GM21717 (cell line): ENCODE measurements around the gene HTRA1.

Source experiments
- ATAC-seq: cut with Tn5 transposase; IDR thresholded peaks from one replicate; pipeline ENCODE4 v1.9.1; 2021; ENCODE audit warnings: mild to moderate bottlenecking, moderate library complexity; ENCODE audit not compliant: unreplicated experiment

HTRA1 gene

DNA sequence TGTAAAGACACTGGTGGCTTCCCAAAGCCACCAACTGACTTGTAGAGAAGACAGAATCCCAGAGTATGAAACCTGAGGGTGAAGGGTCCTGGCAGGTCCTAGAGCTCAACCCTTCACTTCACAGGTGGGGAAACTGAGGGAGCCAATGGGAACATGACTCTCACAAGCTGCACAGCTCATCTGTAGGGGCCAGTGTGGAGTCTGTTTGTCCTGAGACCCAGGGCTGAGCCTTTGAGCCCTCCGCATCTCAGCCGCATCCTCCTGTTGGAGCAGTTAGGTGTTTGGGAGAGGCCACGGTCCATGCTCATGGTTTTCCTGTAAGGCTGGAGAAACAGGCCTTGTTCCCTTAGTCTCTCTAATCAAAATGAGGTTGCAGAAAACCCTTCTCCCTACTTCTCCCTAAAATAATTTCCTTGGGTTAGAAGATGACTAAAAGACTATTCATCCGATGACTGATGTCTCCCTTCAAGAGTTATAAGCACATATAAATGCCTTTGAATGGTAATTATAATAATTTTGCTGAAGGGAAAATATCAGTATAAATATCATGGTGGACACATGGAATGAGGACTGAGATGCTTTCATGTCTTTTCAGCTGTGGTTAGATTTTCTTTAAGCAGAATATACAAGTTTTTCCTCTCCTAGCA is 10.3 kb downstream of the HTRA1 start:
- no peak for ATAC-seq

DNA sequence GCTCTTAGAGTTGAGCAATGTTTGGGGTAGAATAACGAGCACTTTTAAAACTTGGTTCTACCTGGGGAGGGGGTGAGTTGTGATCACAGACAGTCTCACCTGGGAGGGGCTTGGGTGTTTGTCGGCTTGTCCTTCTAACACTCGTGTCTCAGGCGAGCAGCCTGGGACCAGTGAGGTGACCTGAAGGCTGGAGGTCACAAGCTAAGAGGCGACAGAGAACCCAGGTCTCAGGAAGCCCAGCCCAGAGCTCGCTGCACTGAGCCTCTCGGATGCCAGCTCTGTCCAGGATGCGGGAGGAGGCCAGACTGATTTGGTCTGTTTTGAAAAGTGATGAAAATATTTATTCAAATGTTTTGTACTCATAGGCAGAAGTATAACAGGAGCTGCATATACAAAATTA is 11.8 kb downstream of the HTRA1 start:
- no peak for ATAC-seq

DNA sequence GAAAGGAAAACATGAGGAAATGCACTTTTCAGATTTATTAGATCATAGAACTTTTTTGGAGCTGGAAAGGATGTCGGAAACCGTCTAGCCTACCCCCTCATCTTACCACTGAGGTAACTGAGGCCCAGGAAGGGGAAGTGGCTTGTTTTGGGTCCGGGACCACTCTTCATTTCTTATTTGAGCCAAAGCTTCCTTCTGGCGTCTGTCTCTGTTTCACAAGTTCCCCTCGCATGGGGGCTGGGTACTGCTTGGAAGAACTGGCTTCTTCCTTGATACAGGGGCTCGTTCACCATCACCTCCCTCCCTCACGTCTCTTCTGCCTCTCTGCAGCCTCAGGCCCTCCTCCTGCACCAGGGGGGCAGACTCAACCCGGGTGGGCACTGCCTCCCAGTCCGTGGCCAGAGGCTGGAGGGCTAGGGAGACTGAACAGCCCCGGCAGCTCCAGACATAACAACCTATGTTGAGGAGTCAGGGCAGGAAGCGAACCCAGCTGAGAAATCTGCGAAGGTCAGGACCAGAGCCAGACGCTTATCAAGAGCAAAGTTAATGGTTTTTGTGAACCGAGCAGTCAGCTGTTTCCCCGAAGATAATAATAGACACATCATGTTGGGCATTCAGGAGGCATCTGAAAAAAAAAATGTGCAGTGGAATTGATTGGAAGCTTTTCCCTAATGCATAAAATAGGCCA is 12.9 kb downstream of the HTRA1 start:
- ATAC-seq = no peak

DNA sequence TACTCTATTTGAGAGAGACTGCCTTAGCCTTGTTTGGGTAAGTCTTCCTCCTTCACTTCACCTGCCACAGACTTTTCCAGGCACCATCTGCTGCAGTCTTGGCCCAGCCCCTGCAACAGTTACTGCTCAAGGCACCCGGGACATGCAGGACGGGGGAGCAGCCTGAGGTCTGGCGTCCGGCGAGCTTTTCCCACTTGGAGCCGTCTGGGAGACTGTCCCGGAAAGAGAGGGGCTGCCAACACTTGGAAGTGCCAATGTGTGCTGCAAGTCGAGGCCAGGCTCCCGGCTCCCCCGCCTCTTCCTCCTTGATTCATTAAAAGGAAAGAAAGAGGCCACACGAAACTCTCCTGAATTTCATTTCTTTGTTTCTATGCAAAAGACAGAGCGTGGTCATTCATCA is 13.7 kb downstream of the HTRA1 start:
- ATAC-seq = no peak

DNA sequence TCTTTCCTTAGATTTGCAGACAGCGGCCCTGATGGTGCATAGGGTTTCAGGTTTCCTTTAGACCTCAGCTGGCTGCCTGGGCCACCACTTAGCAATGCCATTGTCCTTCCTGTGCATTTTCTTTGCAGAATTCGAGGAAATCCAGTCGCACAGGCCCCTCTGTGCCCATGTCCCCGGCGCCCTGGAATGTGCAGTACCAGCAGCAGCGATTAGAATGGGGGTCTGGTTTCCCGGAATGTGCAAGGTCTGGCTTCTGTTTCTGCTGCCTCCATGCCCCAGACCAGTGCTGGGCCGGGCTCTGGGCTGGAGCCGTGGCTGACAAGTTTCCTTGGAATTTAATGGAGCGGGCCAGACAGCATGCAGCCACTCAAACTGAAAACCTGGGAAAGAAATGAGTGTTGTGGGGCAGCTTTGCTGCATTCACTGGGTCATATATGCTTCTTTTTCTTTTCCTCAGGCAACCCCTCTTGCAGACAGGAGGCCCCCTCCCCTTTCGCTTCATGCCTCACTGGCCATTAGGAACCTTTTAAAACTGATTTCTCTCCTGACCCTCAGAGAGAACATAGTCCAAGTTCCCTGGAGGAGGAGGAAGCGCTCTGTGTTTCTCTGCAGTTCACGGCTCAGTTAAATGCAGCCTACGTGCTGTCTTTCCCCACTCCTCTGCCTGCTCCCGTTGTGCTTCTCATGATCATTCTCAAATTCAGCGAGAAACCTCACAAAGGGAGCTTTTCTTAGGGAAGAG is 14.4 kb downstream of the HTRA1 start:
- no peak for ATAC-seq

DNA sequence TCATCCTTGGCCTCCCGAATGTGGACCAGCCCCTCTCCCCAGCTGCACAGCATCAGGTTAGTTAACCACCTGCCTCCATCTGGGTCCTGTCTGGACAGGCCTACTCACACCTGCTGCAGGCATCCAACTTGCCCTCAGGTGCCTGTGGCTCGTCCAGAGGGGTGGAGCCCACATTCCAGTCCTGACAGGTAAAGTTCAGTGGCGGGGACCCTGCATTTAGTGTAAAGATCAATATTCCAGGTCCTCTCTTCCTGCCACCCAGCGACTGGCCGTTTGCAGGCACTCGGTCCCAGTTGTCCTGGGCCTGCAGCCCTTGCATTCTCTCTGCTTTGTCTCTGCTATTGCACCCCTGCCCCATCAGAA is 15.0 kb downstream of the HTRA1 start:
- no peak for ATAC-seq

DNA sequence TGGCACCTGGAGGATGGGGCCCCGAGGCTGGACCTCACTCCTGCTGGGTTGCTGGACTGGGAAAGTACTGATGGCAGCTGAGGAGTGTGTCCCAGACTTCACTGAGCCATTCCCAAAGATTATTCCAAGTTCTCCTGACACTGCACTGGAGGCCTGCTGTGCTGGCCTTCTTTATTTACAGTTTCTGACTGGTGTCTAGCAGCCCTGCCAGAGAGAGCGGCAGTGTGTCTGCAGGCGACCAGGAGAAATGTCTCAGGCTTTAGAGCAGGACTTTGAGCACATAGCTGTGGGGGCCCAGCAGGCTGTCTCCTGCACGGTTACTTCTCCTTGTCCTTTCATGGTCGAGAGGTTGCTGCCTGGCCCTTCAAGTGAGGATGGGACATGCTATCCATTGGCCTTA is 16.1 kb downstream of the HTRA1 start:
- ATAC-seq = no peak

DNA sequence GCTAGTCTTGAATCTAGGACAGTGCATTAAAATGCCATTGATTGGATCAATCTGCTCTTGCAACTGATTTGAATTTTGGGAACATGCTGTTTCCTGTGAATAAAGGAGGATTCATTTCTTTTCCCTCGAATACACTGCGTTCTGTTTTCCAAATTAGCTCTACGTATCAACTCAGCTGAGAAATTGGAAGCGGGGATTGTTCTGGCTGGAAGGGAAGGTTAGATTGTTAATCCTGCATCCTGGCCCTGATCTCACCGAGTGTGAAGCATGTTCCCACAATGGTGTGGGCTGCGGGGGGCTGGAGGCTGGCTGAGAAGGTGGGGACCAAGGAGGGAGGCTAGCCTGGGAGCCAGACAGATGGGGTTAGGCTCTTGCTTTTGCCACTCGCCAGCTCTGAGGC is 17.6 kb downstream of the HTRA1 start:
- ATAC-seq = no peak

DNA sequence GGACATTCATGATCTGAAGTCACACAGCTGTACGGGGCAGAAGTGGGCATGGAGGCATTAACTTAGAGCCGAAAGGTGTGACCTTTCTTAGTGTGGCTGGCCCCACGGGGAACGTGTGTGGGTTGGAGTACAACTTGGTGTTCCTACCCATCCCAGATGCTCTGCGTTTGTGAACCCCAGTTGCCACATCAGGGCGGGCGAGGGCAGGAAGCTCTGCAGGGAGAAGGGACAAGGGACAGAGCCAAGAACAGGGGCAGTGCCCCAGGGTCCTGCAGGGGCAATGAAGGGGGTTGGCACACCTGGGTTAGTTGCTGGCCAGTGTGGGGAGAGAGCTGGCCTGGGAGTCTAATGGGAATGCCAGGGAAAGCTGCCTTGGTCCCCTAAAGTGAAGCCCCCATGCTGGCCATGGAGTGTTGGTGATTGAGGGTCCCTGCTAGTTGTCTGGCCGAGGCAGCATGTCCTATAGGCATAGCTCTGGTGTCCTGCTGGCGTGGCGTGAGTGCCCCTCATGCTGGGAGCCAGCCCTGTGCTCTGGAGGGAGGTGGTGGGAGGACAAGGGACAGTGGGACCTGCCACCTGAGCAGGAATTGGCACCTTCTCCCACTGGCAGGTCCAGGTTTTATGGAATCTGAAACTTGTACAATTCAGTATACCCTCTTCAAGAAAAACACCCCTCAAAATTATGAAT is 18.9 kb downstream of the HTRA1 start:
- ATAC-seq = no peak

DNA sequence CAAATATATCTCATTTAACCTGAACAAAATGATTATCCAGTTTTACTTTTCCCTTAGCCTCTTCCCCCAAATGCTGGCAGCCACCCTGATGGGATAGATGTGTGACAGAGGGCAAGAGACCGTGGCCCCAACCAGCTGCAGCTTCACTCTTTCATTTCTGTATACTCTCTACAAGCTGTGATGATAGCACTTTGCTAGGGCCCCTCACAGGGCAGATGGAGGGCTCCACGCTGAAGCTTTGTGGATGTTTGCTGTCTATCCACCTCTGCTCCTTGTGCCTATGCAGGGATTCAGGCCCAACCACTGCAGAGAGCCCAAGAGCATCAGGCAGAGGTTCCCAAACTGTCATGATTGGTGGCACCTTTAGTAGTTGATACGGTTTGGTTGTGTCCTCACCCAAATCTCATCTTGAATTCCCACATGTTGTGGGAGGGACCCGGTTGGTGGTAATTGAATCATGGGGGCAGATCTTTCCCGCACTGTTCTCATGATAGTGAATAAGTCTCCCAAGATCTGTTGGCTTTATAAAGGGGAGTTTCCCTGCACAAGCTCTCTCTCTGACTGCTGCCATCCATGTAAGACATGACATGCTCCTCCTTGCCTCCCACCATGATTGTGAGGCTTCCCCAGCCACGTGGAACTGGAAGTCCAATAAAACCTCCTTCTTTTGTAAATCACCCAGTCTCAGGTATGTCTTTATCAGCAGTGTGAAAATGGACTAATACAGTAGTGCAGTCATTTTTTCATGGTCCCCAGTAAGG is 20.1 kb downstream of the HTRA1 start:
- ATAC-seq = no peak

DNA sequence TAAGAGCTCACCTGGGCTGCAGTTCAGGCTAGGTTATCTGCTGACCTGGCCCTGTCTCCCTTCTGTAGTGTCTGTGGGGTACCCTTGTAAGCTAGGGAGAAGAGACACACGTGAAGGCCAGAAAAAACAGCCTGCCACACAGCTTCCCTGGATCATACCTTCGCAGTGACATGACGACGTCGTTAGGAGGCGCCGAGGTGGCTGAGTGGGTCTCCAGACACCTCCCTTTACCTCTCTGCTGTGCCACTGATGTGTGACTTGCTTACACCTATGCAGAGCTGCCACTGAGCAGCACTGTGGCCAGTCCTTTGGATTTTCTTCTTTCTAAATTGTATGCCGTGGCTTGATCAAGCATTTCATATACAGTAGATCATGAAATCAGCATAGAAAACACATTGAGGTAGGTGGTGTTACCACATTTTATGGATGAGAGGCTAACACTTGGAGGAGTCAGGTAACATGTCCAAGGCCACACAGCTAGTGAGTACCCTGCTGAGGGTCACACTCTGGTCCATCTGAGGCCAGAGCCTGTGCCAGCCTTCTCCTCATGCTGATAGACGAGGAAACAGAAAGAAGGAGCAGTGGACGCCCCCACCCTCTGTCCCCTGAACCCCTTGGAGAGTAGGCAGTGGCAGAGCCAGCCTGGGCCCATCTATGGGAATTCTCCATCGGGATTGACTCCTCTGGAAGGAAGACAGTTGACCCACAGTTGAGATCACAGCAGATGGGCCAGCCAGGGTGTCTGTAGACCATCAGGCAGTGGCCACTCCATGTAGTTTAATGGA is 23.1 kb downstream of the HTRA1 start:
- no peak for ATAC-seq

DNA sequence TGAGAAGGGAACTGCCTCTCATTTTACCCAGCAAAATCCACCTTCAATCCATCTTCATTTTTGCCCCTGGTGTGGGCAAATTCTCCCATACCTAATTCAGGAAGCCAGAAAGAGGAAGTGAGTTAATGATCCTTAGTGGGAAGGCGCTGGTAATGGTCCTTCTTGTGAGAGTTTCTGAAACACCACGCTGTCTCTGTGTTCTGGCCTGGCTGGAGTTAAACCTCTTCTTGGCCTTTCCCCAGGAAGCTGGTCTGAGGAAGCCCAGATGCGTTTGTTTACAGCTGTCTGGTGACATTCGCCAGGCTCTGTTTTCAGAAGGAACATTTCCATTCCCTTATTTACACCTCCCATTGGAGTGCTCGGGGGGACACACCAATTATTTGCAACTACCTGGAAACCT is 24.3 kb downstream of the HTRA1 start:
- no peak for ATAC-seq

DNA sequence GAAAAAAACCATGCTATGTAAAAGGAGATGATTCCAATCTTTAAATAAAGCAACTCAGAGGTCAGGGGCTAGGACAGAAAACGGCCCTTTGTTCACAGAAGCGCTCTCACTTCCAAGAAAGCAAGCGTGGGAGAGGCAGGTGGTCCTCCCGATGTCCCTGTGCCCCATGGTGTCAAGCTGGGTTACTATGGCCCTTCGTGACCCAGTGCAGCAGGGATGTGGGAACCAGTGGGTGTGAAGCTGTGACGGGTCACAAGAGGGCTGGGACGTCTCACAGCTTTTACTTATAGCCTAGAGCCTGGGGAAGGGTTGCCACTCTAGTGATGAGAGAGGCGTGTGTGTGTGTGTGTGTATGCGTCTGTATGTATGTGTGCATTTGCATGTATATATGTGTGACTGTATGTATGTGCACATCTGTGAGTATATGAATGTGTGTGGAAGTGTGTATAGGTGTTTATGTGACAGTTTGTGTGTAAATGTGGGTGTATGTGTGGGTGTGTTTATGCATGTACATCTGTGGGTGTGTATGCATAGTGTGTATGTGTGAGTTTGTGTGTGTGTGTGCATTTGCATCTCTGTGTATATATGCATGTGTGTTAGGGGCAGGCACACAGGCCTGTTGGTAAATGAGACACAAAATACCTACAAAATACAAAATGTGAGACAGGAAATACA is 25.2 kb downstream of the HTRA1 start:
- no peak for ATAC-seq

DNA sequence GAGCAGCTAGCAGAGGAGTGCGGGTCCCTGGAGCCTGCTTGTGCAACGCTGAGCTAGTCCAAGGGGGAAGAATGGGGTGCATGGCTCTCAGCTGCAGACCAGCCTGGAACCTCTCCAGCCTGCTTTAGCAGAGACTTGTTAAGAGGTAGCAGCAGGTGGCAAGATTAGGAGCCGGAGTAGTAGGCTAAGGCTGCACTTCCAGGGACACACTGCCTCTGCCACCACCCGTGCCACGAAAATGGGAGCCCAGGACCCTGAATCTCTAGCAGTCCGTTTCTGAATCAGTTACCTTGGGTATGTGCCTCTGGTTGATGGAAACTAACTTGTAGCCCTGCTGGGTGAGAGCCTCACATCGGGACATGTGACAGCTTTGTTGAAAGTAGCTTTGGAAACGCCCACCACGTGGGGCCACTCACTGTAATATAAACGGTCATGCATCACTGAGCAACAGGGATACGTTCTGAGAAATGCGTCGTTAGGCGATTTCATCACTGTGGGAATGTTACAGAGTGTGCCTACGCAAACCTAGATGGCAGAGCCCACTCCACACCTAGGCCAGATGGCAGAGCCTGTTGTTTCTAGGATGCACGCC is 25.9 kb downstream of the HTRA1 start:
- no peak for ATAC-seq

DNA sequence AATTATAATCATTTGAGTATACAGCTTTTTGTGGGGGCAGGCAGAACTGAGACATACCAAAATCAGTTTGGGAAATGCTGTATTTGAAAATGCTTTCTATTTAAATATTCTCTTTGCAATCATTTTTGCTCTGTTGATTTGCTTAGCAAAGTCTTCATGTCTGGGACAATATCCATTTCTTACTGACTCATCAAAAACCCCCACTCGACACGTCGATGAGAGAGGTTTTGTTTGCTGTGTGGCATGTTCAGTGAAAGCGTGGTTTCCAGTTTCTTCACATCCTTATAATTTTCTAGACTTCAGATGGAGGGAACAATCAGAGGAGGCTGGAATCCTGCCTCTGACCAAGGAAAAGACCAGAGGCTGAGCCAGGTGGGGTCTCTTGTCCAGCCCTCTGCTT is 28.9 kb downstream of the HTRA1 start:
- ATAC-seq = no peak

DNA sequence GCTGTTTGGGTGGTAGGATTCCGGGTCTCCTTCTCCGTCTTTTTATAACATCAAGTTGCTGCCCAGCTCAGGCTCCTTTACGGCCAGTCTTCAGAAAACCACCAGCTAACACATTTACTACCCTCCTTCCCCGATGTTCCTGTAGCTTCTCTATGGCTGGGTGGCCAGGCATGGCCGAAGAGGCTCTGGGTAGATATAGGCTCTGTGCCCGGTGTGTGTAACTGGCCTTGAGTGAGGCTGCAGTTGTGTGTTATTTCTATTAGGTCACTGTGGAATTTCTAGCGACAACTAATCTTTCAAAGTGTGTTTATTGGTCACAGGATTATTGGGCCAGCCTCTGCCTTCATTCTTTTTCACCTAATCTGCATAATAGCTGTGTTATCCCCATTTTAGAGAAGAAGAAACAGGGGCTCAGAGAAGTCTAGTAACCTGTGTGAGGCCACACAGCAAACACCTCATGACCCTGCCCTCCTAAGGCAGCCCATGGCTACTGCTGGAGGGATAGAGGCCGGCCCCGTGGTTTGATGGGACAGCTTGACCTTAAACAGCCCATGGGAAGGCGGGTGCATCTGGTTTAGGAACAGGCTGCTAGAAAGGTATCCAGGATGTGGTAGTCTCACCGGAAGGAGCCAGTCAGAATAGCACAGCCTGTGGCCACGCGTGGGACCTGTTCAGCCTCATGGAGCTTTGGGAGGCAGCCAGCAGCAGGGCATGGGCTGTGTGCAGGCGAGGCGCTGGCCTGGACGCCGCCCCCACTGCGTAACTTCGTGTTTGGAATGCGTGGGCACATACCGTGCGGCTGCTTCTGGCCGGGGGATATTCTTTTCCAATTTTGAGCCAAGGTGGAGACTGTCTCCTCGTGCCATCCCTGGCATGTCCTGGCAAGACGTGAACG is 29.7 kb downstream of the HTRA1 start:
- no peak for ATAC-seq

DNA sequence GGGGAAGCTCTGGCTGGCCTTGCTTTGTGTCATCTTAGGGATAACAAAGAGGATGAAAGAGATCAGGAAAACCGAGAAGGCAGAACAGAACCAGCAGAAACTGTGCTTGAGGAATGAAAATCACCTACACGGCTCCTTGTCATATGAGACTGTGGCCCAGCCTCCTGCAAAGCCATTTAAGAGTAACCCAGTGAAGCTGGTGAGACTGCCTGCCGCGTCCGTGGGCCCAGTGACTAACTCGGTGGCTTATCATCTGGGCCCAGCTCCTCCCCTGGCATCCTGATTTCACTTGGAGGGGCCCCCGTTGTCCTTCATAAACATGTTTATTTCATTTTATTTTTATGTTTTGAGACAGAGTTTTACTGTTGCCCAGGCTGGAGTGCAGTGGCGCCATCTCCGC is 30.7 kb downstream of the HTRA1 start:
- ATAC-seq = no peak

DNA sequence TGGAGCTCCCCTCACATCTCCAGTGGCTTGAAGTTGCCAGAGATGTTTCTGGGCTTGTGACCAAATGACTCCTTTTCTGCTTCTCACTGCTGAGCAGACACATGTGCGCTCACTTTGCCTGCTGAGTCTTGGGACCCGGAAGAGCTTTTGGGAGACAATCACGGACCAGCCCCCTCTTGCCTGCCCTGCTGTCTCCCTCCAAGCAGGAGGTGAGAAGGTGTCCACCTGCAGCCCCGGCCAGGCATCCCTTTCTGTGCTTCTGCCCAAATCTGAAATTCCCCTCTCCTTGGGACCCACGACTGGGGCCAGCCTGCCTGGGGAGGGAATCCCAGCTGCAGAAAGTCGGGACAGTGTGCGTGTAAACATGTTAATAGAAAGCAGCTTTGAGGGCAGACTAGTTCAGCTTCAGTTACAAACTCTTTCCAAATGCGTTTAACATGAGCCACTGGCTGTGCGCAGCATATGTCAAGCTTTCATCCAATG is 31.7 kb downstream of the HTRA1 start:
- ATAC-seq = no peak
